Stomach smooth muscle (tissue), 2 donors: Measurements from ENCODE around the gene SLC5A5.
"Not testable (repeated sequence)": the region's sequence is repeated elsewhere in the genome, so short reads cannot be mapped to it uniquely, and the experiment has no call there.

Source experiments
- H3K27ac ChIP-seq: one replicate; pipeline ENCODE4 v1.7.0; 2013; ENCODE audit warnings: mild to moderate bottlenecking, low read length, inconsistent platforms
- H3K27me3 ChIP-seq, 2 donors: one replicate each; pipeline ENCODE4 v1.7.0; 2013; ENCODE audit warnings: low read length in 2 of 2; ENCODE audit not compliant: insufficient read depth in 2 of 2, control insufficient read depth in 1 of 2
- H3K36me3 ChIP-seq, 2 donors: one replicate each; pipeline ENCODE4 v1.7.0; 2013; ENCODE audit warnings: low read length in 2 of 2; ENCODE audit not compliant: control insufficient read depth in 2 of 2, insufficient read depth in 2 of 2
- H3K4me1 ChIP-seq: one replicate; pipeline ENCODE4 v1.7.0; 2013; ENCODE audit warnings: low read length; ENCODE audit not compliant: control insufficient read depth, insufficient read depth
- H3K4me3 ChIP-seq, 2 donors: one replicate each; pipeline ENCODE4 v1.7.0; 2013; ENCODE audit warnings: low read length in 2 of 2
- H3K9ac ChIP-seq, 2 donors: one replicate each; pipeline ENCODE4 v1.7.0; 2013; ENCODE audit warnings: low read length in 2 of 2, mild to moderate bottlenecking in 1 of 2
- H3K9me3 ChIP-seq, 2 donors: one replicate each; pipeline ENCODE4 v1.7.0; 2013; ENCODE audit warnings: low read length in 2 of 2; ENCODE audit not compliant: control insufficient read depth in 2 of 2
- donor health status: healthy.
- donor health status: Pancreatic carcinoma.

The SLC5A5 gene

DNA sequence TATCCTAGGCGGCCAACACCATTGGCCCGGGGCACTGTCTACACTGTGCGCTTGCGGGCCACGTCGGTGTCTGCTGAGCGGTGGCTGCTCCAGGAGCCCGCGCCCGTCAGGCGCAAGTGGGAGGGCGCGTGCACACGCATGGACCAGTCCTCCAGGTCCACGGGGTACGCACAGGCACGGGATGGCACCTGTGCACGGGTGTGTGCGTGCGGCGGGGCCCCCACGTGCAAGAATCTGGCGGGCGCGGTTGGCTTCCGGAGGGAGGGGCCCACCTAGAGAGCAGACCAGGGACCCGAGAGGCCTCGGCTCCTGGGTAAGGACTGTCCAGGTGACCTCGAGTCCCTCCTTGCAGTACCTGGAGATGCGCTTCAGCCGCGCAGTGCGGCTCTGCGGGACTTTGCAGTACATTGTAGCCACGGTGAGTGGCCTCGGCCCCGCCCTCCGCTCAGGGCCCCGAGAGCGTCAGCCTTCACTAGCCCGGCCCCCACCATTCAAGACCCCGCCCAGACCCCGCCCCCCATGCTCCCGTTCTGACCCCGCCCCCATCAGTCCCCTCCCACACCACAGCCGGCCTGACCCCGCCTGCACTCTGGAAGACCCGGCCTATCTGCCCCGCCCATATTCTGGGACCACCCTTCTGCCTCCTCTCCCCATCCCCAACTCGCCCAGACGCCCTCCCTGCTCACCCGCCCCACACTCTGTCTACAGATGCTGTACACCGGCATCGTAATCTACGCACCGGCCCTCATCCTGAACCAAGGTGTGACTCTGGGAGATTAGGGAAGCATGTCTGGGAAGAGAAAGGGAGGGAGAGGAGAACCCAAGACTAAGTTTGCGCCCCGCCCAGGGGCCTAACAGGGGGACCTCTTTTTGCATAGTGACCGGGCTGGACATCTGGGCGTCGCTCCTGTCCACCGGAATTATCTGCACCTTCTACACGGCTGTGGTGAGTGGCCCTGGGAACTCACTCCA lies 2.3 kb downstream of the SLC5A5 start:
- H3K9me3 ChIP-seq: no peaks in the 10 kb centered on the region

DNA sequence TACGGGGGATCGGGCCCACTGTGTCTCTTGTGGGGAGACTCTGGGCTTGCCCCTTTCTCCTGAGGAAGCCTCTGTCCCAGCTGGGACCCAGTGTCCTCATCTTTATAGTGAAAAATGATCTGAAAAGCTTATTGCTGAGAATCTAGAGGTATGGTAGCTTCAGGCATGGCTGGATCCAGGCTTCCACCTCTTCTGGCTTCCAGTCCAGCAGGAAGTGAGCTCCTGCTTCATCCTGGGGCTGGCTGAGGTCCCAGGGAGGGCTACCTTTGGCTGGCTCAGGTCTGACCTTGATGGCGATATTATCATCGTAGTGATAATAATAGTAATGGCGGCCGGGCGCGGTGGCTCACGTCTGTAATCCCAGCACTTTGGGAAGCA lies 3.0 kb downstream of the SLC5A5 start:
- Histone ChIP-seq H3K27ac (no peak overlapping the region), H3K4me1 (peaks cover 12% of the 10 kb centered on the region), H3K9ac (no peak overlapping the region), H3K36me3 (no peaks in the 10 kb centered on the region), H3K4me3 (no peak overlapping the region), H3K27me3 (peaks cover 41% of the 10 kb centered on the region in 2 donors), H3K9me3 (no peaks in the 10 kb centered on the region)

More for the DNA sequence above, 2.3 kb downstream of the SLC5A5 start:
- Histone ChIP-seq H3K36me3 (no peaks in the 10 kb centered on the region), H3K27me3 (peaks cover 41% of the 10 kb centered on the region in 2 donors), H3K4me3 (no peak overlapping the region), H3K9ac (no peak overlapping the region), H3K27ac (no peak overlapping the region), H3K4me1 (peaks cover 12% of the 10 kb centered on the region)

DNA sequence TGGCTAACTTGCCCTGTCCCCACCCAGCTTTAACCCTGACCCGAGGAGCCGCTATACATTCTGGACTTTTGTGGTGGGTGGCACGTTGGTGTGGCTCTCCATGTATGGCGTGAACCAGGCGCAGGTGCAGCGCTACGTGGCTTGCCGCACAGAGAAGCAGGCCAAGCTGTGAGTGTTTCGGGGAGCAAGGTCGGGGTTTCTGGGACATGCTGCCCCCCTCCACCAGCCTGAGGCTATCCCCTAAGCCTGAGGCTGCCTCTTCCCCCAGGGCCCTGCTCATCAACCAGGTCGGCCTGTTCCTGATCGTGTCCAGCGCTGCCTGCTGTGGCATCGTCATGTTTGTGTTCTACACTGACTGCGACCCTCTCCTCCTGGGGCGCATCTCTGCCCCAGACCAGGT lies 6.0 kb downstream of the SLC5A5 start:
- Histone ChIP-seq H3K27ac (no peak overlapping the region), H3K36me3 (no peaks in the 10 kb centered on the region), H3K9me3 (no peaks in the 10 kb centered on the region), H3K4me3 (no peak overlapping the region), H3K4me1 (peaks cover 4% of the 10 kb centered on the region), H3K9ac (no peak overlapping the region), H3K27me3 (peaks cover 19 to 25% of the 10 kb centered on the region in 2 donors)

DNA sequence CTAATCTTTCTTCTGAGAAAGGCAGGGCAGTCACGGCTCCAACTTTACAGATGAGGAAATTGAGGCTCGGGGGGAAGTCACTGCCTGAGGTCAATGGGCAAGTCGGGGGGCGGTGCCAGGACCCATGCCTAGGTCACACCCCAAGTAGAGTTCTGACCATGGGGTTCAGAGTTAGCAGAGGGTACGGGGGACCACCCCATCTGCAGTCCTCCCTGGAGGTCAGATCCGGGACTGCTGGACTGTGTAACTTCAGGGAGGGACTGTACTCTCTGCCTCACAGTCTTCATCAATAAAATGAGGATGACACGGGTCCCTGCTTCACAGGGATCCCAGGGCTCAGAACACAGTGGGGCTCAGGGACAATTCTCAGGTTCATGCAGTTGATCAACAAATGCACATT lies 7.7 kb downstream of the SLC5A5 start:
- Histone ChIP-seq H3K4me3 (no peak overlapping the region), H3K27ac (no peak overlapping the region), H3K27me3 (peaks cover 9 to 12% of the 10 kb centered on the region in 2 donors), H3K9me3 (no peaks in the 10 kb centered on the region), H3K9ac (no peak overlapping the region), H3K36me3 (no peaks in the 10 kb centered on the region), H3K4me1 (no peaks in the 10 kb centered on the region)

DNA sequence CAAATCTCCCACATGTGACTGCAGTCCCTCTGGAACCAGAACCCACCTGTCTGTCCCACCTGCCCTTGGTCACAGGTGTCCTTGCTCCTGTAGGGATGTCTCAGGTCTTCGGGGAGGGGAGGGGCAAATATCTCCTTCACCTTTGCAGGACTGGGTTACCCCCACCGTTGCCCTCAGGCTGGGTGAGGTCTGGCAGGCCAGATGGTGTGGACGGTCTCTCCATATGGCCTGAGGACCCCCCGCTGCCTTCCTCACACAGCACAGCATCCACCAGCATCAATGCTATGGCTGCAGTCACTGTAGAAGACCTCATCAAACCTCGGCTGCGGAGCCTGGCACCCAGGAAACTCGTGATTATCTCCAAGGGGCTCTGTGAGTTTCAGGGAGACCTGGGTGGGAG lies 10.0 kb downstream of the SLC5A5 start:
- Histone ChIP-seq H3K27ac (no peak overlapping the region), H3K27me3 (peaks cover 2 to 4% of the 10 kb centered on the region in 2 donors), H3K9me3 (no peaks in the 10 kb centered on the region)

DNA sequence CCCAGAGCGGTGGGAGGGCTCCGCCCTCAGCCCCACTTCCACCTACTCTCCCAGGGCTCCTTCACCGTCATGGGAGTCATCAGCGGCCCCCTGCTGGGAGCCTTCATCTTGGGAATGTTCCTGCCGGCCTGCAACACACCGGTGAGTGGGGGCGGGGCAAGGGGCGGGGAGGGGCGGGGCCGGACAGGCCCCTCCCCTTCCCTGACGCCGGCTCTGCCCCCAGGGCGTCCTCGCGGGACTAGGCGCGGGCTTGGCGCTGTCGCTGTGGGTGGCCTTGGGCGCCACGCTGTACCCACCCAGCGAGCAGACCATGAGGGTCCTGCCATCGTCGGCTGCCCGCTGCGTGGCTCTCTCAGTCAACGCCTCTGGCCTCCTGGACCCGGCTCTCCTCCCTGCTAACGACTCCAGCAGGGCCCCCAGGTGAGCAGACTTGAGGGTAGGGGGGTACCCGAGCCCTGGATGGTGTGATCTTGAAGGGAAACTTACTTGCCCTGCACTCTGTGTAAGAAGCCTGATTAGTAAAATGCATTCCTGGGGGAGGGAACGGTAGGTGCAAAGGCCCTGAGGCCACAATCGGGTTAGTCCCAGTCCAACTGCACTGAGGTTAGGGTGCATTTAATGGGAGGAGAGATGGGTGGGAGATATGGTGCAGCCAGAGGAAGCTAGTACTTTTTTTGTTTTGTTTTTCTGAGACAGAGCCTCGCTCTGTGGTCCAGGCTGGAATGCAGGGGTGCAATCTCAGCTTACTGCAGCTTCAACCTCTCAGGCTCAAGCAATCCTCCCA lies 12.1 kb downstream of the SLC5A5 start:
- Histone ChIP-seq H3K9me3 (no peaks in the 10 kb centered on the region), H3K27ac (no peak overlapping the region), H3K4me3 (no peak overlapping the region), H3K4me1 (no peaks in the 10 kb centered on the region), H3K27me3 (peaks cover 0 to 7% of the 10 kb centered on the region in 2 donors), H3K9ac (no peak overlapping the region), H3K36me3 (no peaks in the 10 kb centered on the region)

More for the DNA sequence above, 10.0 kb downstream of the SLC5A5 start:
- no peaks in the 10 kb centered on the region for H3K4me1 ChIP-seq
- no peak overlapping the region for H3K9ac ChIP-seq
- H3K4me3 ChIP-seq: no peak overlapping the region
- no peaks in the 10 kb centered on the region for H3K36me3 ChIP-seq

DNA sequence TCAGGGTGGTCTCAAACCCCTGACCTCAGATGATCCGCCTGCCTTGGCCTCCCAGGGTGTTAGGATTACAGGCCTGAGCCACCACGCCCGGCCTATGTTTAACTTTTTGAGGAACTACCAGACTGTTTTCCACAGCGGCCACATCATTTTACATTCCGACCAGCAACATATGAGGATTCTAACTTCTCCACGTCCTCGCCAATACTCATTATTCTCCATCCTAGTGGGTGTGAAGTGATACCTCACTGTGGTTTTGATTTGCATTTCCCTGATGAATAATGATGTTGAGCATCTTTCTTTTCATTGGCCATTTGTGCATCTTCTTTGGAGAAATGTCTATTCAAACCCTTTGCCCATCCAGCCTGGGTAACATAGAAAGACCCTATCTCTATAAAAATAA lies 14.8 kb downstream of the SLC5A5 start:
- Histone ChIP-seq H3K4me1 (no peaks in the 10 kb centered on the region), H3K27me3 (peaks cover 7 to 9% of the 10 kb centered on the region in 2 donors), H3K9me3 (no peaks in the 10 kb centered on the region), H3K36me3 (no peaks in the 10 kb centered on the region), H3K27ac (no peak overlapping the region), H3K9ac (no peak overlapping the region), H3K4me3 (no peak overlapping the region)

DNA sequence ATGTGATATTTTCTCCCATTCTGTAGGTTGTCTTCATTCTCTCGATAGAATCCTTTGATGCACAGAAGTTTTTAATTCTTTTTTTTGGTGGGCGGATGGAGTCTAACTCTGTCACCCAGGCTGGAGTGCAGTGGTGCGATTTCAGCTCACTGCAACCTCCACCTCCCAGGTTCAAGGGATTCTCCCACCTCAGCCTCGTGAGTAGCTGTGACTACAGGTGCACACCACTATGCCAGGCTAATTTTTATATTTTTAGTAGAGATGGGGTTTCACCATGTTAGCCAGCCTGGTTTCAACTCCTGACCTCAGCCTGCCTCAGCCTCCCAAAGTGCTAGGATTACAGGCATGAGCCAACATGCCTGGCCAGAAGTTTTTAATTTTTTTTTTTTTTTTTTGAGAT lies 15.5 kb downstream of the SLC5A5 start:
- not testable (repeated sequence) for H3K27ac ChIP-seq, H3K36me3 ChIP-seq, H3K4me3 ChIP-seq, H3K27me3 ChIP-seq, H3K9me3 ChIP-seq, H3K9ac ChIP-seq, H3K4me1 ChIP-seq

DNA sequence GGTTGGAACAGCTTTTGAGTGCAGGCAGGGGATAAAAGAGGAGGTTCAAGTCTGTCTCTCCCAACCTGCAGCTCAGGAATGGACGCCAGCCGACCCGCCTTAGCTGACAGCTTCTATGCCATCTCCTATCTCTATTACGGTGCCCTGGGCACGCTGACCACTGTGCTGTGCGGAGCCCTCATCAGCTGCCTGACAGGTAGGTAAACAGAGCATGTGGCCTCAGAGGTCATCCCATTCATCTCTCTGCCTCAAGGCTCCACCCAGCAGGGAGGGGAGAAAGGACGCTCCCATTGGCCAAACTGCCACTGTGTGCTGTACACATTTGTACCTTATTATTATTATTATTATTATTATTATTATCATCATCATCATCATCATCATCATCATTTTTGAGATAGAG lies 16.5 kb downstream of the SLC5A5 start:
- H3K9ac ChIP-seq: no peak overlapping the region
- no peaks in the 10 kb centered on the region for H3K4me1 ChIP-seq
- H3K4me3 ChIP-seq: no peak overlapping the region
- H3K27me3 ChIP-seq: peaks cover 5 to 9% of the 10 kb centered on the region in 2 donors
- H3K27ac ChIP-seq: no peak overlapping the region
- H3K36me3 ChIP-seq: no peaks in the 10 kb centered on the region
- no peaks in the 10 kb centered on the region for H3K9me3 ChIP-seq

DNA sequence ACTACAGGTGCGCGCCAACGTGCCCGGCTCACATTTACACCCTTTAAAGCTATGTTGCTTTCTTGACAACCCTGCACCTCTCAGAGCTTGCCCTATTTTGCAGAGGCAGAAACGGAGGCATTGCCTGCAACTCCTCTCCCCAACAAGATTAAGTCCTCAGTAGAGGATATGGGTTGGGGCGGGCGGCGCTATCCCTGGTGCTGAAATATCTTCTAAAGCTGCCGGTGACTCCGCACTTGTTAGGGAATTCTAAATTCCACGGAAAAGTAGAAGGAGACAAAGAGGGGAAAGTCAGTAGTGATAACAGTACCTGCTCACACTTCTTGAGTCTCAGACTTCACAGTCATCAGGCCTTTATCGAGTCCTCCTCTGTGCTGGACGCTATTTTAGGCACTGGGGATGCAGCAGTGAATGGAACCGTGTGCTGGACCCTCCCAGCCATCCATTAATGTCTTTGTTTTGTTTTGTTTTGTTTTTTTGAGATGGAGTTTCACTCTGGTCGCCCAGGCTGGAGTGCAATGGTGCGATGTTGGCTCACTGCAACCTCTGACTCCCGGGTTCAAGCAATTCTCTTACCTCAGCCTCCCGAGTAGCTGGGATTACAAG lies 18.0 kb downstream of the SLC5A5 start:
- no peaks in the 10 kb centered on the region for H3K9me3 ChIP-seq
- H3K36me3 ChIP-seq: no peaks in the 10 kb centered on the region
- H3K4me3 ChIP-seq: no peak overlapping the region
- no peak overlapping the region for H3K9ac ChIP-seq
- peaks cover 5 to 13% of the 10 kb centered on the region in 2 donors for H3K27me3 ChIP-seq
- no peaks in the 10 kb centered on the region for H3K4me1 ChIP-seq
- no peak overlapping the region for H3K27ac ChIP-seq
